Mesenteric fat pad (tissue), 1 donor: ENCODE measurements around the gene GRN. TPM values are rescaled to one million over a fixed set of nuclear protein-coding genes. Genes with fewer than 3 reads are reported as not detected.

ENCODE experiments used
- total RNA-seq: library from RNA; stranded (reverse); fragmentation: NEBNext Ultra II Directional; extraction: Animal tissue kit (Norgen Biotek cat#: 25700); gene quantifications from one replicate; pipeline ENCODE4 v1.2.1, GENCODE V29; 2021
- donor health status: DM: yes; HTN: yes; CAD: no.

GRN gene
- total RNA-seq, 1 donor from 2014 or later: 278 TPM

Other genes starting within 250 kb of the GRN start
- 34.9 TPM for gene HDAC5, start 221.7 kb upstream of the GRN start, total RNA-seq
- 0.74 TPM for gene HROB, start 203.4 kb upstream of the GRN start, total RNA-seq
- gene ASB16, start 174.6 kb upstream of the GRN start, total RNA-seq: not detected
- 35.8 TPM for gene TMUB2, start 158.3 kb upstream of the GRN start, total RNA-seq
- gene ATXN7L3, start 145.4 kb upstream of the GRN start, total RNA-seq: 64.5 TPM
- 41.2 TPM for gene UBTF, start 125.6 kb upstream of the GRN start, total RNA-seq
- 0.35 TPM for gene SLC4A1, start 77.2 kb upstream of the GRN start, total RNA-seq
- gene RUNDC3A, start 36.7 kb upstream of the GRN start, total RNA-seq: 0.13 TPM
- gene SLC25A39, start 20.5 kb upstream of the GRN start, total RNA-seq: 60.0 TPM
- 3.0 TPM for gene FAM171A2, start 18.6 kb downstream of the GRN start, total RNA-seq
- gene ITGA2B, start 44.3 kb downstream of the GRN start, total RNA-seq: 1.4 TPM
- 38.1 TPM for gene GPATCH8, start 158.1 kb downstream of the GRN start, total RNA-seq
- gene FZD2, start 212.2 kb downstream of the GRN start, total RNA-seq: 3.9 TPM